ENCODE data around the gene SEC61B.
"Not testable (repeated sequence)": the region's sequence is repeated elsewhere in the genome, so short reads cannot be mapped to it uniquely, and the experiment has no call there.

Gene SEC61B

GRCh38 chr9:99235069-99235468 is 13.0 kb downstream of the SEC61B start:
- H3K4me3 ChIP-seq (ENCODE audit: low read depth, low read length) = no peak overlapping the region
- no peak for TF ChIP-seq CTCF (IDR thresholded peaks at IDR 0.05; ENCODE audit: low read depth, low read length)
- in situ Hi-C loops (cut with HindIII; ENCODE audit: low sequenced_read_pairs) = no loop called here
- DNase-seq (ENCODE audit: low read depth, low spot score) = no peak

GRCh38 chr9:99235926-99236634 is 14.0 kb downstream of the SEC61B start:
- in situ Hi-C loops (cut with HindIII; ENCODE audit: low sequenced_read_pairs) = no loop called here
- DNase-seq (ENCODE audit: low read depth, low spot score) = no peak
- no peak overlapping the region for H3K4me3 ChIP-seq (ENCODE audit: low read depth, low read length)
- no peak for TF ChIP-seq CTCF (IDR thresholded peaks at IDR 0.05; ENCODE audit: low read depth, low read length)

GRCh38 chr9:99237356-99237755 is 15.3 kb downstream of the SEC61B start:
- no peak for TF ChIP-seq CTCF (IDR thresholded peaks at IDR 0.05; ENCODE audit: low read depth, low read length)
- no peak for DNase-seq (ENCODE audit: low read depth, low spot score)
- in situ Hi-C loops (cut with HindIII; ENCODE audit: low sequenced_read_pairs) = no loop called here
- no peak overlapping the region for H3K4me3 ChIP-seq (ENCODE audit: low read depth, low read length)

GRCh38 chr9:99237849-99238248 is 15.8 kb downstream of the SEC61B start:
- H3K4me3 ChIP-seq (ENCODE audit: low read depth, low read length); in situ Hi-C loops (cut with HindIII; ENCODE audit: low sequenced_read_pairs); DNase-seq (ENCODE audit: low read depth, low spot score): not testable (repeated sequence)

GRCh38 chr9:99238331-99238730 is 16.2 kb downstream of the SEC61B start:
- no peak for TF ChIP-seq CTCF (IDR thresholded peaks at IDR 0.05; ENCODE audit: low read depth, low read length)
- no peak overlapping the region for H3K4me3 ChIP-seq (ENCODE audit: low read depth, low read length)
- in situ Hi-C loops (cut with HindIII; ENCODE audit: low sequenced_read_pairs) = no loop called here
- no peak for DNase-seq (ENCODE audit: low read depth, low spot score)

- peak; percentile 29 for DNase-seq (ENCODE audit: low read depth, low spot score)
- in situ Hi-C loops (cut with HindIII; ENCODE audit: low sequenced_read_pairs) = no loop called here
- no peak overlapping the region for H3K4me3 ChIP-seq (ENCODE audit: low read depth, low read length)
- no peak for TF ChIP-seq CTCF (IDR thresholded peaks at IDR 0.05; ENCODE audit: low read depth, low read length)
Measured at GRCh38 chr9:99239341-99240060, 17.4 kb downstream of the SEC61B start.

- TF ChIP-seq CTCF (IDR thresholded peaks at IDR 0.05; ENCODE audit: low read depth, low read length) = no peak
- no peak overlapping the region for H3K4me3 ChIP-seq (ENCODE audit: low read depth, low read length)
- no peak for DNase-seq (ENCODE audit: low read depth, low spot score)
- in situ Hi-C loops (cut with HindIII; ENCODE audit: low sequenced_read_pairs) = no loop called here
Measured at GRCh38 chr9:99241106-99241505, 19.0 kb downstream of the SEC61B start.

Data from astrocyte of the spinal cord (primary cell).